Measurements from ENCODE around the gene ETV4.

ETV4 gene

DNA sequence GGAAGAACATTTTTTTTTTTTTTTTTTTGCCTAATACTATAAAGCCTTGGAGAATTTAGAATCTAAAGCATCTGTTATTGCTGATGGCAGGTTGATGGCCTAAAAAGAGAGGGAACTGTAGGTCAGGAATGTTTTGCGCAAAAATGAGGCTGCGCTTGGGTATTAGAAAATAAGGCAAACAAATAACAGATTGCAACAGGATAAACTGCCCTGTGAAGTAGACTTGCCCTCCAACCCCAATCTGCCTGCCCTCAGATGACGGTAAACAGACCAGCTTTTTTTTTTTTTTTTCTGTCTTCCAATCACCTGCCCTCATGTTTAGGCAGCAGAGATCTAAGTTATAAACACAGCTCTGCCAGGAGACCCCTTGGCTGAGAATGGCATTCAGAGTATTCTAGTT, 66.2 kb downstream of the ETV4 start:
- no peaks in the 10 kb centered on the region for H3K36me3 ChIP-seq (ENCODE audit: insufficient read depth, low read length)
- H3K9me3 ChIP-seq (ENCODE audit: low read length) = no peaks in the 10 kb centered on the region
- H3K27me3 ChIP-seq (ENCODE audit: insufficient read depth, low read length) = no peaks in the 10 kb centered on the region
- H3K9ac ChIP-seq (ENCODE audit: low read length) = no peak overlapping the region
- peaks cover 13% of the 10 kb centered on the region for H3K4me1 ChIP-seq (ENCODE audit: insufficient read depth, low read length, severe bottlenecking)
- H2AFZ ChIP-seq (ENCODE audit: low read length) = no peak overlapping the region
- H3K79me2 ChIP-seq (ENCODE audit: insufficient read depth, low read length) = peaks cover 10% of the 10 kb centered on the region
- no peaks in the 10 kb centered on the region for H4K20me1 ChIP-seq (ENCODE audit: insufficient read depth, low read length)
- H3K4me3 ChIP-seq (ENCODE audit: low read depth, low read length, poor library complexity, severe bottlenecking) = no peak overlapping the region
- TF ChIP-seq, protein P1, sequence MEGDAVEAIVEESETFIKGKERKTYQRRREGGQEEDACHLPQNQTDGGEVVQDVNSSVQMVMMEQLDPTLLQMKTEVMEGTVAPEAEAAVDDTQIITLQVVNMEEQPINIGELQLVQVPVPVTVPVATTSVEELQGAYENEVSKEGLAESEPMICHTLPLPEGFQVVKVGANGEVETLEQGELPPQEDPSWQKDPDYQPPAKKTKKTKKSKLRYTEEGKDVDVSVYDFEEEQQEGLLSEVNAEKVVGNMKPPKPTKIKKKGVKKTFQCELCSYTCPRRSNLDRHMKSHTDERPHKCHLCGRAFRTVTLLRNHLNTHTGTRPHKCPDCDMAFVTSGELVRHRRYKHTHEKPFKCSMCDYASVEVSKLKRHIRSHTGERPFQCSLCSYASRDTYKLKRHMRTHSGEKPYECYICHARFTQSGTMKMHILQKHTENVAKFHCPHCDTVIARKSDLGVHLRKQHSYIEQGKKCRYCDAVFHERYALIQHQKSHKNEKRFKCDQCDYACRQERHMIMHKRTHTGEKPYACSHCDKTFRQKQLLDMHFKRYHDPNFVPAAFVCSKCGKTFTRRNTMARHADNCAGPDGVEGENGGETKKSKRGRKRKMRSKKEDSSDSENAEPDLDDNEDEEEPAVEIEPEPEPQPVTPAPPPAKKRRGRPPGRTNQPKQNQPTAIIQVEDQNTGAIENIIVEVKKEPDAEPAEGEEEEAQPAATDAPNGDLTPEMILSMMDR (IDR thresholded peaks at IDR 0.05; ENCODE audit: low read length) = no peak
- TF ChIP-seq EZH2 (IDR thresholded peaks at IDR 0.05; ENCODE audit: borderline replicate concordance, low read length) = no peak
- no peak overlapping the region for H3K27ac ChIP-seq (ENCODE audit: low read depth, low read length, poor library complexity, severe bottlenecking)
- no peaks in the 10 kb centered on the region for H3F3A ChIP-seq (ENCODE audit: insufficient read depth, low read length)
- H3K4me2 ChIP-seq (ENCODE audit: low read length) = no peak overlapping the region
- H3K9me2 ChIP-seq (ENCODE audit: low read depth, low read length) = no peaks in the 10 kb centered on the region

Measured in OCI-LY1 (cell line).